HepG2 (cell line): ENCODE data around the gene MTX1. TPM values are rescaled to one million over a fixed set of nuclear protein-coding genes. Genes with fewer than 3 reads are reported as not detected.
A peak's percentile ranks its signal among the peaks of the same experiment; 100 is the strongest.

Experiments
- AGO1 ChIP-seq: fragments of 200-400 bp; formaldehyde crosslinking; IDR thresholded peaks from 2 replicates; pipeline ENCODE4 v1.6.1; 2017; ENCODE audit warnings: mild to moderate bottlenecking, low read depth, low read length, moderate library complexity; ENCODE audit not compliant: poor library complexity, severe bottlenecking
- ATRX ChIP-seq: sonication (generic); formaldehyde crosslinking; IDR thresholded peaks from 2 replicates; pipeline ENCODE4 v1.4.0; 2020; ENCODE audit warnings: missing genetic modification reagents, borderline replicate concordance
- CEBPB ChIP-seq: IDR thresholded peaks from 2 replicates; pipeline ENCODE4 v1.6.1; 2011; ENCODE audit warnings: low read depth, low read length, improper control_type of control experiment, borderline replicate concordance
- CENPX ChIP-seq: sonication (generic); formaldehyde crosslinking; IDR thresholded peaks from 2 replicates; pipeline ENCODE4 v1.9.0; 2021; ENCODE audit warnings: mild to moderate bottlenecking, missing genetic modification reagents, moderate library complexity
- FUBP1 ChIP-seq: sonication (generic); formaldehyde crosslinking; IDR thresholded peaks from 2 replicates; pipeline ENCODE4 v1.5.1; 2020; ENCODE audit warnings: missing genetic modification reagents, mild to moderate bottlenecking, borderline replicate concordance
- GFI1 ChIP-seq: sonication (generic); formaldehyde crosslinking; IDR thresholded peaks from 2 replicates; pipeline ENCODE4 v1.5.0; 2020; ENCODE audit warnings: missing genetic modification reagents, mild to moderate bottlenecking, borderline replicate concordance
- HINFP ChIP-seq: sonication (generic); formaldehyde crosslinking; IDR thresholded peaks from 2 replicates; pipeline ENCODE4 v1.4.0; 2020; ENCODE audit warnings: low read depth, mild to moderate bottlenecking, missing genetic modification reagents
- KDM6A ChIP-seq: IDR thresholded peaks from 2 replicates; pipeline ENCODE4 v1.6.1; 2016; ENCODE audit warnings: low read depth
- NR2F2 ChIP-seq: IDR thresholded peaks from 2 replicates; pipeline ENCODE4 v1.6.1; 2012; ENCODE audit warnings: low read depth, inconsistent platforms, borderline replicate concordance
- POLR2AphosphoS2 ChIP-seq: IDR thresholded peaks from 2 replicates; pipeline ENCODE4 v1.6.1; 2011; ENCODE audit warnings: low read depth, low read length, improper control_type of control experiment
- RXRA ChIP-seq: sonication (generic); formaldehyde crosslinking; IDR thresholded peaks from 2 replicates; pipeline ENCODE4 v1.5.1; 2020; ENCODE audit warnings: missing genetic modification reagents
- TAF15 ChIP-seq: fragments of 200-400 bp; formaldehyde crosslinking; IDR thresholded peaks from one replicate; pipeline ENCODE4 v1.6.1; 2018; ENCODE audit warnings: mild to moderate bottlenecking, low read depth, low read length; ENCODE audit not compliant: poor library complexity, severe bottlenecking
- TARDBP ChIP-seq: sonication (generic); formaldehyde crosslinking; IDR thresholded peaks from 2 replicates; pipeline ENCODE4 v1.8.0; 2022; ENCODE audit warnings: mild to moderate bottlenecking, missing genetic modification reagents
- ZNF275 ChIP-seq: sonication (generic); formaldehyde crosslinking; IDR thresholded peaks from 2 replicates; pipeline ENCODE4 v1.8.0; 2022; ENCODE audit warnings: missing genetic modification reagents, mild to moderate bottlenecking, inconsistent platforms, borderline replicate concordance
- ZNF329 ChIP-seq: sonication (generic); formaldehyde crosslinking; IDR thresholded peaks from 2 replicates; pipeline ENCODE4 v1.9.0; 2021; ENCODE audit warnings: low read depth, mild to moderate bottlenecking, missing genetic modification reagents
- ZNF510 ChIP-seq: sonication (generic); formaldehyde crosslinking; IDR thresholded peaks from 2 replicates; pipeline ENCODE4 v1.4.0; 2020; ENCODE audit warnings: low read depth, mild to moderate bottlenecking, missing genetic modification reagents
- ZNF543 ChIP-seq: sonication (generic); formaldehyde crosslinking; IDR thresholded peaks from 2 replicates; pipeline ENCODE4 v1.4.0; 2020; ENCODE audit warnings: mild to moderate bottlenecking, missing genetic modification reagents
- ZNF761 ChIP-seq: sonication (generic); formaldehyde crosslinking; conservative IDR thresholded peaks from 2 replicates; pipeline ENCODE4 v1.4.0; 2020; ENCODE audit warnings: mild to moderate bottlenecking, missing genetic modification reagents
- ZSCAN21 ChIP-seq: sonication (generic); formaldehyde crosslinking; IDR thresholded peaks from 2 replicates; pipeline ENCODE4 v1.8.0; 2022; ENCODE audit warnings: mild to moderate bottlenecking, missing genetic modification reagents, moderate library complexity, borderline replicate concordance
- polyA plus RNA-seq, 8 experiments: library from polyadenylated mRNA; depleted of rRNA in 3 of 8; stranded (reverse) in 7 of 8; unstranded in 1 of 8; fragments of >200 nt; fragmentation: Illumina TruSeq in 4 of 8; extraction: Trizol in 4 of 8; gene quantifications; 2 replicates each; pipeline versions ENCODE4 v1.2.1 to v1.2.3, GENCODE V29; 2011 to 2016; ENCODE audit warnings: low read depth in 4 of 8, missing spikeins in 1 of 8, mixed read lengths in 1 of 8; ENCODE audit not compliant: insufficient read depth in 1 of 8
- total RNA-seq, 5 experiments: library from RNA; depleted of rRNA; stranded (reverse); fragments of >200 nt; fragmentation: Illumina TruSeq; extraction: Trizol; gene quantifications; 2 replicates each; pipeline ENCODE4 v1.2.3, GENCODE V29; 2016; ENCODE audit warnings: low read depth in 1 of 5
- TF ChIP-seq, protein P1 (sequence below): sonication (generic); formaldehyde crosslinking; IDR thresholded peaks from 2 replicates; pipeline ENCODE4 v1.4.0; 2020; ENCODE audit warnings: mild to moderate bottlenecking, missing genetic modification reagents

Gene MTX1
- total and polyA plus RNA-seq, 2 of the 13 experiments (the other 11 are each of a cell fraction or from before 2014, with no cell fraction given): 64.5 to 72.6 TPM

DNA sequence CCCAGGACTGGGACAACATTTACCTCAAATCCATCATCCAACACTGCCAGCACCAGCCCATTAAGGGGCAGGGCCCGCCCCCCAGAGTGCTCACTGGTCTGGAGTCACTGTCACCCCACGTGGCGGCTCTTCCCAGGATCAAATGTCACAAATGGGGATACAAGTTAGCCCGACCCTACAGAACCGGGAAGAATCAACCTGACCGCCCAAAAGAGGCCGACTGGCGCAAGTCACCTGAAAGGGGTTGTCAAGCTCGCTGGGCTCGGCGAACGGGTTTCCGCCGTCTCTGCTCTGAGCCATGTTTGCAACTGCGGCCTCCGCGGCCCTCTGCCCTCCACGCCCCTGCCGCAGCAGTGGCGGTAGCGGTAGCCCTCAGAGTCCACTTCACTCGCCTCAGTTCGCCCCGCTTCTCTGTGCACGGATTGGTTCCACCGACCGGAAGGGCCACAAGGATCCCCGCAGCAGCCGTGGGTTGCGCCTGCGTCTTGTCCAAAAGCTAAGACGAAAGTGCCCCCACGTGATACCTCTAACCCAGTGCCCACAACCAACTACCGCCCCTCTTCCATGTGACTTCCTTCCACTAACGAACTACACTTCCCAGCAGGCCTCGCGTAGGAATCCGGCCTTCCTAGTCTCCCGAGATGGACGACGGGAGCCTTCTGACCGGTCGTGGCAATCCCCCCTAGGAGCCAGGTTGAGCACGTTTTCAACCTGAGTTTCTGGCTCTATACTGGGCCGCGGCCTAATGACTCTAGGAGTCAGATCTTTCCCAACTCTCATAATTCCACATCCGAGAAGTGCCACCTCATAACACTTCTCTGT, 53.6 kb downstream of the MTX1 start, which contains the start of gene SCAMP3 (continued):
- TF ChIP-seq FUBP1 (CRISPR knock-in tag) (0 out of 2 replicates have a peak, but pooled peaks have one; percentile 66), TARDBP (CRISPR knock-in tag) (peak; percentile 82), ZNF329 (0 out of 2 replicates have a peak, but pooled peaks have one; percentile 45), POLR2AphosphoS2 (no peak), ZNF510 (CRISPR knock-in tag) (peak; percentile 69; the same call in 1 of the 2 replicates), ZSCAN21 (CRISPR knock-in tag) (peak; percentile 78; the same call in 1 of the 2 replicates), ZNF543 (CRISPR knock-in tag) (peak; percentile 77; the same call in 1 of the 2 replicates), AGO1 (peak; percentile 96), ZNF275 (CRISPR knock-in tag) (0 out of 2 replicates have a peak, but pooled peaks have one; percentile 41), NR2F2 (no peak), GFI1 (CRISPR knock-in tag) (no peak), RXRA (peak; percentile 80), ATRX (no peak), TAF15 (peak; percentile 52), CEBPB (no peak), HINFP (0 out of 2 replicates have a peak, but pooled peaks have one; percentile 14), CENPX (no peak), KDM6A (no peak), ZNF761 (CRISPR knock-in tag) (peak; percentile 87; the same call in 1 of the 2 replicates)
- TF ChIP-seq, protein P1, sequence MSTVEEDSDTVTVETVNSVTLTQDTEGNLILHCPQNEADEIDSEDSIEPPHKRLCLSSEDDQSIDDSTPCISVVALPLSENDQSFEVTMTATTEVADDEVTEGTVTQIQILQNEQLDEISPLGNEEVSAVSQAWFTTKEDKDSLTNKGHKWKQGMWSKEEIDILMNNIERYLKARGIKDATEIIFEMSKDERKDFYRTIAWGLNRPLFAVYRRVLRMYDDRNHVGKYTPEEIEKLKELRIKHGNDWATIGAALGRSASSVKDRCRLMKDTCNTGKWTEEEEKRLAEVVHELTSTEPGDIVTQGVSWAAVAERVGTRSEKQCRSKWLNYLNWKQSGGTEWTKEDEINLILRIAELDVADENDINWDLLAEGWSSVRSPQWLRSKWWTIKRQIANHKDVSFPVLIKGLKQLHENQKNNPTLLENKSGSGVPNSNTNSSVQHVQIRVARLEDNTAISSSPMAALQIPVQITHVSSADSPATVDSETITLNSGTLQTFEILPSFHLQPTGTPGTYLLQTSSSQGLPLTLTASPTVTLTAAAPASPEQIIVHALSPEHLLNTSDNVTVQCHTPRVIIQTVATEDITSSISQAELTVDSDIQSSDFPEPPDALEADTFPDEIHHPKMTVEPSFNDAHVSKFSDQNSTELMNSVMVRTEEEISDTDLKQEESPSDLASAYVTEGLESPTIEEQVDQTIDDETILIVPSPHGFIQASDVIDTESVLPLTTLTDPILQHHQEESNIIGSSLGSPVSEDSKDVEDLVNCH (CRISPR knock-in tag): no peak
